Motor neuron (in vitro differentiated cells): ENCODE results near the gene APOO. TPM values are rescaled to one million over a fixed set of nuclear protein-coding genes. Genes with fewer than 3 reads are reported as not detected.

Experiments
- ATAC-seq, 8 experiments: fragments of 200-7000 bp; cut with Tn5 transposase; replicated peaks in 6 of 8; 2 replicates each; pipeline ENCODE4 v1.8.0; 2021; ENCODE audit warnings: mild to moderate bottlenecking in 8 of 8, moderate library complexity in 8 of 8
- H3K27ac ChIP-seq, 2 donors: fragments of 250-450 bp; sonication (Bioruptor Pico); 2 replicates each; pipeline ENCODE4 v1.9.0; 2021; ENCODE audit warnings: antibody characterized with exemption in 2 of 2, mild to moderate bottlenecking in 2 of 2, moderate library complexity in 1 of 2
- H3K4me1 ChIP-seq, 2 donors: fragments of 250-450 bp; sonication (Bioruptor Pico); replicated peaks in 1 of 2; 2 replicates each; pipeline ENCODE4 v1.6.1; 2021; ENCODE audit warnings: antibody characterized with exemption in 2 of 2, mild to moderate bottlenecking in 2 of 2, moderate library complexity in 1 of 2
- H3K4me3 ChIP-seq, 5 donors: fragments of 250-450 bp; sonication (Bioruptor Pico); 2 replicates each; pipeline ENCODE4 v1.9.0; 2021; ENCODE audit warnings: antibody characterized with exemption in 5 of 5, mild to moderate bottlenecking in 5 of 5, moderate library complexity in 4 of 5
- WGBS, 10 experiments: fragments of 450-650 bp; shearing (Covaris generic); methylation state at CpG; one replicate each; pipeline ENCODE4 v1.0.0; 2022; 5-methylcytosine and 5-hydroxymethylcytosine counted together
- in situ Hi-C, 9 experiments: fragments of 400-800 bp; cut with MboI; loops; one replicate each; pipeline ENCODE4 v1.15.0; 2021; ENCODE audit warnings: low sequenced_read_pairs in 9 of 9, low pct_unique_long_range_greater_than_20kb in 2 of 9; ENCODE audit not compliant: unreplicated experiment in 9 of 9
- total RNA-seq, 8 experiments: library from RNA; unstranded; fragments of 300-600 nt; gene quantifications; 2 replicates each; pipeline versions ENCODE4 v1.2.3 to v1.2.4, GENCODE V29; 2022

Gene APOO
- total RNA-seq, result 10 to 100 TPM; 26.1 to 78.8 (median 51.7) TPM

DNA sequence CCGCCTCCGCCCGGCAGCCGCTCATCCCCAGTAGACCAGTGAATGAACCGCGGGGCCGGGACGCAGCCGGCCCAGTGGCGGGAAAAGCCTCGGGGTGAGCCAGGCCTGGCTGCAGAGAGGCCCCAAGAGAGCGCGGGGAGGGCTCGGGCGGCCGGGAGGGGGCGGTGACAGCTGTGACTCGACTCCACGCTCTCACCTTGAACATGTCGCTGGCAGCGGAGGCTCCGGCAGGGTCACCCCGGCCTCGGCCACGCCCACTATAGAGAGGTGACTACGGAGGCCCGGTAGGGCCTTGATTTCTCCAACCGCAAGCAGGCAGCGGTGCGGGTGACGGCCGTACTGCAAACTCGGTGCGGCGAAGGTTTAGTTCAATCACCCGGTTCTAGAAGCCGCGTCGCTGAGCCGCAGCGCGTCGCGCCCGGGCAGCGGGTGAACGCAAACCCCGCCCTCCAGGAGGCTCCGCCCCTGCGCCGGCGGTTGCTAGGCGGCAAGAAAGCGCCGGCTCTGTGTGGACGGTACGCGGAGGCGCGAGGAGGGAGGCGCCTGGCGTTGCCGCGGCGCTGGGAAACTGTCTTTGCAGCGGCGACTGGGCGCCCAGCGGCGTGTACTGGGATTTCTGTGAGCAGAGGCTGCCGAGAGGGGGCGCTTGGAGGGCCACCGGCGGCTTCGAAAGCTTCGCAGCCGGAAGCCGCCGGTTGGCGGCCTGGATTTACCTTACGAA, at the start of gene APOO, which contains the start of gene CXorf58:
APOO (minus strand) TSS at position 441 of the 721 bp plus-strand sequence; CDS start at position 205, 236 bp downstream.
CXorf58 (plus strand) TSS at position 509 of the 721 bp plus-strand sequence. CDS start 2,297 bp downstream, outside the sequence.
- in situ Hi-C loops, result loop anchor here in 3 of 9 experiments (10.0 to 25.0 kb wide), 4 partner anchors 105 to 220 kb away; partner anchors contain the start of gene SAT1 (in 1 of the 3)
- peak within 1 kb of the TSS; percentile 62 to 85 for H3K27ac ChIP-seq

DNA sequence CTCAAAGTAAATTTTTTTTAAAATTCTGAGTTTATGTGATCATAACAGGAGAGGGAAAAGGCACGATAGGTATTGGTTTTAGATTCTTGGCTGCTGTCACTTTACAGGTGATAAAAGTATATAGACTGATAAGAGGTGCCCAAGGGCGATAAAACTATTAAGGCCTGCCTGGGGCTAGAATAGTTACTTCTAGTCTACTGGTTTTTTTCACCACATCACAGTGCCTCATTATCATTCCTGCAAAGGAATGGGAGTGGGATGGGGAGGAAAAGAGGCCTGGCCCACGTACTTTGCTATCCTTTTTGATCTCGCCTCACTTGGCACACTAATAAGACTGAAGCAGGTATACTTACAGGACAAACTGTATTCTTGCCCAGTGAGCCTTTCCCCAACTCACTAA, 46.7 kb upstream of the APOO start:
- 0 to 100% (median 80%) methylated on average over 1 to 4 of the region's 4 CpGs; no CpG with 5 or more reads in 5 of the 10 experiments for WGBS, 10 experiments
- in situ Hi-C loops, result no loop called here
- Histone ChIP-seq H3K4me1 (no peaks in the 10 kb centered on the region), H3K4me3 (no peak overlapping the region), H3K27ac (no peak overlapping the region)
- ATAC-seq, result no peak

More for the DNA sequence above, at the start of gene APOO, which contains the start of gene CXorf58:
- Histone ChIP-seq H3K4me1 (peaks cover 0 to 3% of the 10 kb centered on the region in 2 donors), H3K4me3 (peak within 1 kb of the TSS; percentile 53 to 60 (median 58))
- peak; percentile 92 to 95 (median 93) for ATAC-seq
- WGBS, 10 experiments, result 0 to 13% (median 0%) methylated on average over 5 to 8 of the region's 81 CpGs; no CpG with 5 or more reads in 7 of the 10 experiments

- no peak overlapping the region for H3K4me3 ChIP-seq
- H3K4me1 ChIP-seq, result no peaks in the 10 kb centered on the region
- H3K27ac ChIP-seq, result no peak overlapping the region
- in situ Hi-C loops, result no loop called here
- 40 to 100% methylated on average over 1 to 2 of the region's 11 CpGs; no CpG with 5 or more reads in 8 of the 10 experiments for WGBS, 10 experiments
- no peak for ATAC-seq
Measured at GRCh38 chrX:23953908-23954269, 46.2 kb upstream of the APOO start.

GRCh38 chrX:23952984-23953907, 45.5 kb upstream of the APOO start:
- peak in 1 of 8 experiments; percentile 19 for ATAC-seq
- in situ Hi-C loops, result no loop called here
- no peak overlapping the region for H3K4me3 ChIP-seq
- H3K4me1 ChIP-seq, result no peaks in the 10 kb centered on the region
- H3K27ac ChIP-seq, result no peak overlapping the region
- 30 to 80% (median 74%) methylated on average over 1 to 6 of the region's 9 CpGs; no CpG with 5 or more reads in 5 of the 10 experiments for WGBS, 10 experiments

DNA sequence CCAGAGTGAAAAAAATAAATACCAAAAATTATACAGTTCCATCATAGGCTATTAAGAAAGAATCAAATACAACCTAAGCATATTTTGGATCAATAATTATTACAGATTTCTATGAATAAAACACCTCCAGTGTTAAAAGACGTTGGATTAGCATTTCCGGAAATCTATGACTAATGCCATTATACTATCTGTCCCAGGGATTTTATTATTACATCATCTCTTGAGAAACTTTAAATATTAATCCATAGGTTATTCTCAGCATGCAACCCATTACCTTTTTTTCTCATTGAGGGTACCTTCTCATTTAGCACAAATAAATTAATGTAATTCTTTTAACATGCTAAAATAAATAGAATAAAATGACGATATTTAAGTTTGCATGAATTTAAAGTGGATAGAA, 44.7 kb upstream of the APOO start:
- 40 to 100% (median 76%) methylated on average over 1 to 3 of the region's 3 CpGs; no CpG with 5 or more reads in 4 of the 10 experiments for WGBS, 10 experiments
- ATAC-seq, result no peak
- no peak overlapping the region for H3K27ac ChIP-seq
- in situ Hi-C loops, result no loop called here
- H3K4me1 ChIP-seq, result no peaks in the 10 kb centered on the region
- H3K4me3 ChIP-seq, result no peak overlapping the region

DNA sequence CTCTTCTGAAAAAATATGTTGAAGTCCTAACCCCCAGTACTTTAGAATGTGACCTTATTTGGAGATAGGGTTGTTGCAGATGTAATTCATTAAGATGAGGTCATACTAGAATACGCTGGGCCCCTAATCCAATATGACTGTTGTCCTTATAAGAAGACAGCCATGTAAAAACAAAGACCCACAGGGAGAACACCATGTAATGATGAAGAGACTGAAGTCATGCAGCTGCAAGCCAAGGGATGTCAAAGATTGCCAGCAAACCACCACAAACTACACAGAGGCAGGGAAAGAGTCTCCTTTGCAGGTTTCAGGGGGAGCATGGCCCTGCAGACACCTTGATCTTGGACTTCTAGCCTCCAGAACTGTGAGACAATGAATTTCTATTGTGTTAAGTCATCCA, 37.5 kb upstream of the APOO start:
- 100% methylated on average over 1 of the region's 1 CpG; no CpG with 5 or more reads in 9 of the 10 experiments for WGBS, 10 experiments
- in situ Hi-C loops, result no loop called here
- Histone ChIP-seq H3K4me3 (no peak overlapping the region), H3K27ac (no peak overlapping the region), H3K4me1 (no peaks in the 10 kb centered on the region)
- ATAC-seq, result no peak

DNA sequence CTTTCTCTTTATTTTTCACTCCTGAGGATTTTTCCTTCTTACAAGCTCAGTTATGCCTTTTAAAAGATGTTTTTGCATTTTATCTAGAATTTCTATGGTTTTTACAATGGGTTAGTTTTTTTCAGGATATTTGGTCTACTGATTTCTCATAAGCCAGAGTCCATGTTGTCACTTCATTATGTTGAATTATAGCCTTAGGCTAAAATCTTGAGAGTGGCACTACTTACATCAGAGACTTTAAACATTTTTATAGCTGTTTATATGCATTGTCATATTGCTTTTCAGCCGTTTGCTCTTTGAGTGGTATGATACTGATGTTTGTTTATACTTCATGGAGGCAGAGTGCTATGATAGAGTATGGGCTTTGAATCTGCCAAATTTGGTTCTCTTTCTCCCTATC, 36.5 kb upstream of the APOO start:
- in situ Hi-C loops, result no loop called here
- no peaks in the 10 kb centered on the region for H3K4me1 ChIP-seq
- H3K27ac ChIP-seq, result no peak overlapping the region
- ATAC-seq, result no peak
- 50 to 78% (median 78%) methylated on average over 1 of the region's 1 CpG; no CpG with 5 or more reads in 7 of the 10 experiments for WGBS, 10 experiments
- no peak overlapping the region for H3K4me3 ChIP-seq

DNA sequence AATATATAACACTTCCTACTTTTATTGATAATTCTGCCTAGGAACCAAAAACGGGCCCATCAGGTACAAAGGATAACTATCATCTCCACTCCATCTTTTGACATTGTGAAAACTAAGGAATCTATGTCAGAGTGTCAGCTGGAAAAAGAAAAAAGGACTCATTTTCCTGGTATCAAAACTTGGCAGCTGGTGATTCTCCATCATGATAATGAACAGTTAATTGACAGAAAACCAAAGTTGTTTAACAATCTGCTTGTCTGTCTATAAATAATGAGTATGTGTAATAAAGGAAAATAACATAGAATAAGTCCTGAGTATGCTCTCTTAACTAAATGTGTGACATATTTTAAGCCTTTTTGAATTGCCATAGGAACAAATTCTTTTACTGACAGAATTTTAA, 31.5 kb upstream of the APOO start:
- 0 to 91% (median 85%) methylated on average over 1 of the region's 1 CpG; no CpG with 5 or more reads in 6 of the 10 experiments for WGBS, 10 experiments
- H3K4me3 ChIP-seq, result no peak overlapping the region
- in situ Hi-C loops, result no loop called here
- H3K4me1 ChIP-seq, result peaks cover 0 to 20% of the 10 kb centered on the region in 2 donors
- no peak overlapping the region for H3K27ac ChIP-seq
- ATAC-seq, result no peak

- in situ Hi-C loops, result no loop called here
- Histone ChIP-seq H3K4me1 (peaks cover 0 to 20% of the 10 kb centered on the region in 2 donors), H3K27ac (no peak overlapping the region), H3K4me3 (no peak overlapping the region)
- ATAC-seq, result no peak
- 80 to 100% (median 90%) methylated on average over 1 of the region's 1 CpG; no CpG with 5 or more reads in 6 of the 10 experiments for WGBS, 10 experiments
Measured at GRCh38 chrX:23938690-23939089, 31.0 kb upstream of the APOO start.

- Histone ChIP-seq H3K4me1 (peaks cover 0 to 20% of the 10 kb centered on the region in 2 donors), H3K27ac (peak overlapping the region in 1 of 2 donors; percentile 85), H3K4me3 (no peak overlapping the region)
- WGBS, 10 experiments, result 21 to 95% (median 40%) methylated on average over 1 to 4 of the region's 4 CpGs; no CpG with 5 or more reads in 3 of the 10 experiments
- no peak for ATAC-seq
- in situ Hi-C loops, result no loop called here
Measured at GRCh38 chrX:23937100-23937499, 29.4 kb upstream of the APOO start.

GRCh38 chrX:23936180-23936579, 28.4 kb upstream of the APOO start:
- in situ Hi-C loops, result no loop called here
- Histone ChIP-seq H3K4me1 (peaks cover 0 to 20% of the 10 kb centered on the region in 2 donors), H3K27ac (peak overlapping the region; percentile 58 to 85), H3K4me3 (no peak overlapping the region)
- peak in 5 of 8 experiments; percentile 47 to 73 (median 65) for ATAC-seq
- WGBS, 10 experiments, result 0 to 17% methylated on average over 1 of the region's 1 CpG; no CpG with 5 or more reads in 8 of the 10 experiments

DNA sequence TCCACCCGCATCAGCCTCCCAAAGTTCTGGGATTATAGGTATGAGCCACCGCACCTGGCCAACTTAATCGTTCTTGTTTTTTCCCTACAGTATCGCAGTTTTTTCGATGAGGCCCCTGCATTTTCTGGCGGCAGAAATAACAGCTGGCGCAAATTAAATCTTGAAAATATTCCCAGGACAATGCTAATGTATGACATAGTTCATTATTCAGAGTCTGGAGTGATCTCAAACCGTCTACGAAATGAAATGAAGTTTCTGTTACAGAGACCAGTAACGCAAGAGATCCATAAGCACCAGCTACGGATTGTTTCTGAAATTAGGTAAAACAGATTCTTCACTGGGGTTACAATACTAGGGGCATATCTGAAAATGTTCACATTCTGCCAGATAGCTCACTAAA, 27.4 kb upstream of the APOO start:
- no peak overlapping the region for H3K4me3 ChIP-seq
- 0 to 97% (median 75%) methylated on average over 2 to 9 of the region's 11 CpGs; no CpG with 5 or more reads in 5 of the 10 experiments for WGBS, 10 experiments
- H3K4me1 ChIP-seq, result peaks cover 0 to 20% of the 10 kb centered on the region in 2 donors
- H3K27ac ChIP-seq, result no peak overlapping the region
- in situ Hi-C loops, result no loop called here
- ATAC-seq, result peak in 3 of 8 experiments; percentile 40 to 69 (median 58)
